NCI-H1105 treated with DMSO at 0.1 percent for 48 hours (cell line): ENCODE data around the gene MEIOC.
"Not testable (repeated sequence)": the region's sequence is repeated elsewhere in the genome, so short reads cannot be mapped to it uniquely, and the experiment has no call there.

Experiments used
- DNase-seq: peaks from one replicate; lab custom pipeline; 2025; lab: John Stamatoyannopoulos, UW

The MEIOC gene

DNA sequence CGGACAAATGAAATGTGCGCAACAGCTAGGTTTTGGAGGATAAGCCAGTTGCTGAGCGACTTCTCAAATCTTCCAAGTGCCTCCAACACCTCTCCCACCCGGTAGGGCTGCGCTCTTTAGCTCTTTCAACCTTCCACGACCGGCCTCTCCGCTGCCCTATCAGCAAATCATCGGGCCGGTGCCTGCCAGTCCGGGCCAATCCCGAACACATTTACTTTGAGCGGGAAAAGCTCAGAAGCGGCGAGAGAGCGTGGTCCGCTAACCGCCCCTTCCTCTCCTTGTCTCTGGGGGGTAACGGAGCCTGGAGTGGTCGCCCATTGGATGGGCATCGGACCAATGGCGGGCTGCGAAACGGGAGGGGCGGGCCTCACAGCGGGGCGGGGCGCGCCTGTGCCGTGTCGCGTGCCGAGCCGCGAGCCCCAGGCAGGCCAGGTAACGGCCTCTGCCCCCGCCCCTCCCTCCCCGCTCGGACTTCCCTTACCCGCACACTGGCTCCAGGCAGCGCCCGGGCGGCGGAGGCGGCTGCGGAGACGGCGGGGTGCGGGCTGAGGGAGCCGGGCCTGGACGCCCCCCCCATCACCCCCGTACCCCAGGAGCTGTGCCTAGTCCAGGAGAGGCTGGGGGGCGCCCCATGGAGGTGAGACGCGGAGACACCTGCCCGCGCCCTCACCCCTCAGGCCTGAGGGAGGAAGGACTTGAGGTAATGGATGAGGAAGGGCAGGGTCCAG, at the start of gene MEIOC:
Gene MEIOC (plus strand): TSS at position 486 of the 728 bp plus-strand sequence. CDS start 146 bp downstream, at position 632.
- DNase-seq = peak; percentile 12

DNA sequence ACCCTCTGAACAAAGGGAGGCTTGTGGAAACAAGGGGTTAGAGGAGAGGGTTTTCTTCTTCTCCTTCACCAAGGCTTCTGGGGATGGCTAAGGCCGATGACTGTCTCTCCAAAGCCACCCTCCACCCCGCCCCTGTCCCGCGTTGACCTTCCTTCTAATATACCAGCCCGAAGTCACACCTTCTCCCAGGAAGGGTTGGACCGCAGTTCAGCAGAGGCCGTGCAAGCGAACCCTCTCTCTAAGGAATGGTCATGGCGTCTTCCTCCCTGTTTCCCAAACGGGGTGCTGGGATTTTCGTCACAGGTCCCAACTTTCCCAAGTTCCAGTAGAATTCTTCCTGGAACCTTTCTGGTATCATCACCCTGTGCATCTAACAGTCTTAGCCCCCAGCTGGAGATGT, 49.6 kb upstream of the MEIOC start:
- no peak for DNase-seq

DNA sequence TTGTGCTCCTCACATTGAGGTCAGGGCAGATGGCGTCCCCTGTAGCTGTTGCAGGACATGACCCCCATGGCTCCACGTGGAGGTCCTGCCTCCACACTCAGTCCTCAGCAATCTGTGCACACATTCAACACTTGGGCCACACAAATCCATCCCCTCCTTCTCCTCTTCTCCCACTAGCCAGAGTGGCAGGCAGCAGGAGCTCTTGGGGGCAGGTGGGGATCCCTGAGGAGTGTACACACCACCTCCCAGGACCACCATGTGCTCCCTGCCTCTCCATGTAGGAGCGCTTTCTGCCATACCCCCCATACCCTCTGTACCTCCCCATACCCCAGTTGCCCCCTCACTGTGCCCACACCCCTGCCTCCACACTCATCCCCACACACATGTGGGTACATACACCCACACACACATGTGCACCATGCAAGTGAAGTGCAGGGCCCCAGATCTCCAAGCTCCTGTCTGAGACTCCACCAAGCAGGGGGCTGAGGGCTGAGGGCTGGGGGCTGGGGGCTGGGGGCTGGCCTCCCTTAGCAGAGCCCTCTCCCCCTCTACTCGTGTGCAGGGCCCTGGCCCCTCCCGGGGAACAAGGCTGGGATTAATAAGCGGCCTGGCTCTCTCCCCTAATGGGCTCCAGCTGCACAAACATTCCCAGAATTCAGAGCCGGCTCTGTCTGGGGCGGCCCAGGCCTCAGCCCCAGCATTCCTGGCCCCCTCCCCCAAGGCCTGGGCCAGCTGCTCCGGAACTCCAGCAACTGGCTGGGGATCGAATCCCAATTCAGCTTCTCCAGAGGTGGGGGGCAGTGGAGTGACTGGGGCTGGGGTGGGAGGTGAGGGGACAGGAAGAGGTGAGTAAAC, 48.2 kb upstream of the MEIOC start:
- peak; percentile 18 for DNase-seq

DNA sequence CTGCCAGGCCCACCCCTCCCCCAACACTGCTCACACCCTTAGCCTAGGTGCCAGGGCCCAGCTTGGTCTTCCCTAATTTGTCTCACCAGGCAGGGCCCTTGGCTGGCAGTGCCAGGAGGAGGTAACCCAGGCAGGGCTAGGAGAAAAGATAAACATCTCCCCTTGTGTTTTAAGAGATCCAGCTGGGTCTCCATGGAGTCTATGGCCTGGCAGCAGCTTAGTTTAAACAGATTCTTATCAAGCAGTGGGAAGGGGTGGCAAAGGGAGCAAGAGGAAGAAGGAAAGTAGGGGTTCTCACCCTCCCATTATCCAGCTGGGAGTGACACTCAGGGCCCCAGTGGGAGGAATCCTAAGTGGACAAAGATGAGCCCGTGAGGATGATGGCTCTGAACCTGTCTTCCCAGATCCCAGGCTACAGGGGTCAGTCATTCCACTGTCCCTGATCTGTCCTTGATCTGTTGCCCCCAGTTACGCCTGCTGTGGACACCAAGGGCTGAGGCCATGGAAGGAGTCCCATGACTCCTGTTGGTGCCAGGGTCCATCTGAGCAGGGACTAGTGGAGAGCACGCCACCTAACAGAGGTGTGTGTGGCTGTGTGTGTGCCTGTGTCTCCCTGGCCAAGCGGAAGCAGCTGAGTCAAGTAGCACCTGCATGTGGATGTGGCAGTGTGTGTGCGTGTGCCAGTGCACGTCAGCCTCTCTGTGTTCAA, 47.4 kb upstream of the MEIOC start:
- DNase-seq = no peak

GRCh38 chr17:44610331-44610730, 45.9 kb upstream of the MEIOC start:
- no peak for DNase-seq

DNA sequence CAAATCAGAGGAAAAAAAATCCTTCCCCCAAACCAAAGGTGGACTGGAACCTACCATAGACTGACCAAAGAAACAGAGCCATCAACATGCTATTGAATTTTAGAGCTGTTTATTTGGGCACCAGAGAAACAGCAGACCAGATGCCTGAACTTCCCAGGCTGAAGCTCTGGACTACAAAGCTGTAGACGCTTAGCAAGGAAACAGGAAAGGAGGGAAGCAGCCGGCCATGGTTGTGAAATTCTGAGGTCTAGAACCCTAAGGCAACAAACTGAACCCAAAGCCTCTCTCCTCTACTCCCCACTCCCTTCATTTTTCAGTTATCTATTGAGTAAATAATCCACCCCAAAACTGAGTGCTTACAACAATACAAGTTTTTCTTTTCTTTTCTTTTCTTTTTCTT, 45.4 kb upstream of the MEIOC start:
- no peak for DNase-seq

DNA sequence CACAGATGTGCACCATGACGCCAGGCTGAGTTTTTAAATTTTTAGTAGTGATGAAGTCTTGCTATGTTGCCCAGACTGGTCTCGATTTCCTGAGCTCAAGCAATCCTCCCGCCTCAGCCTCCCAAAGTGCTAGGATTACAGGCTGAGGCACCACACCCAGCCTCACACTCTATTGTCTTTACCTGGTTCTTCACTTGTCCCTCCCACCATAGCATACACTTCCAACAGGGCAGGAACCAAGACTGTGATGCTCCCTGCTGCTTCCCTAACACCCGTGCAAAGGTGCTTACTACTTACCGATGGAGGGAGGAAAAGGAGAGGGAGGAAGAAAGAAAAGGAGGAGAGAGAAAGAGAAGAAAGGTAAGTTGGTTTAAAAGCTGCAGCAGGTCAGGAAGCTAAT, 41.4 kb upstream of the MEIOC start:
- no peak for DNase-seq

DNA sequence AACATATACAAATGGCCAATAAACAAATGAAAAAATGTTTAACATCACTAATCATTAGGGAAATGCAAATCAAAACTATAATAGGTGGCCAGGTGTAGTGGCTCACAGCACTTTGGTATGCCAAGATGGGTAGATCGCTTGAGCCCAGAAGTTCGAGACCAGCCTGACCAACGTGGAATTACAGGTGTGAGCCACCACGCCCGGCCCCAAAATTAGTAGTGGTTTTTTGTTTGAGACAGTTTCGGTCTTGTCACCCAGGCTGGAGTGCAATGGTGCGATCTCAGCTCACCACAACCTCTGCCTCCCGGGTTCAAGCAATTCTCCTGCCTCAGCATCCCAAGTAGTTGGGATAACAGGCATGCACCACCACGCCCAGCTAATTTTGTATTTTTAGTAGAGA, 37.6 kb upstream of the MEIOC start:
- DNase-seq = not testable (repeated sequence)

GRCh38 chr17:44623070-44623725, 33.1 kb upstream of the MEIOC start:
- DNase-seq = no peak

GRCh38 chr17:44627513-44628242, 28.6 kb upstream of the MEIOC start:
- DNase-seq = no peak

DNA sequence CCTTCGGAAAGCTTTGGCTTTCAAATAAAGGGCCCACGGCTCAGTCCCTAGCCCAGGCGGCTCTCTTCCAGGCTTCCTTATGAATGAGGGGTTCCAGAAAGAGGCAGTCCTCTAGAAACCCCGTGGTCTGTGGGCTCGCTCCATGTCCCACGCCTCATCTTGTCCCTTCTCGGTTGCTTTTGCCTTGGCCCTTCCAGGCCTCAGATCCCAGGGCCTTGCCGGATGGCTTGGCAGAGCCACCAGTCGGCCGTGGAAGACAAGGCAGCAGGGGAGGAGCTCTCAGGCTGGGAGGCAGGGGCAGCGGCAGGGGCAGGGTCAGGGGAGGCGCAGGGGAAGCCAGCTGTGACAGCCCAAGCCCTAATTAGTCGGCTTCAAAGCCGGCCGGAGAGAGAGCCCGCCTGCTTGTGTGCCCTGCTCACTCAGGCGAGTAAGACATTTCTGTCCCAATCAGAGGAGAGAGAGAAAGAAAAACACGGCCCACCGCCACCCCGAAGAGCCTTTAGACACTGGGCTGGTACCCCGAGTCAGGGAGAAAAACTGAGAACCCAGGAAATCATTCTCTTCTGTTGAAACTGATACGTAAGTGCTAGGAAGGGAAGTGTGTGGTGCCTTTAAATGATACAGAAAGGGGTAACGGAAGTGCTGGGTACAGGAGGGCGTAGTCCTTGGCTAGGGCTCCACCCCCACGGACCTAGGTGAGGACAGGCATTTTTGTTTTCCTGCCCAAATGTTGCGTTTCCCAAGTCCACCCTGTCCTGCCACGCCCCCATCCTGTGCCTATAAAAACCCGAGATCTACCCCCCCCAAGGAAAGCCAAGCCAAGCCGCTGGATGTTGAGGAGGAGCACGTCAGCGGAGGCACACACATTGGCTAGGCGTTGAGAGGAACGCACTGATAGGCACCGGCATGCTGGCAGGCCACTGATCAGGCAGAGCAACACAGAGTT, 27.8 kb upstream of the MEIOC start:
- DNase-seq = no peak

- DNase-seq = no peak
Measured at GRCh38 chr17:44629314-44629713, 27.0 kb upstream of the MEIOC start.

DNA sequence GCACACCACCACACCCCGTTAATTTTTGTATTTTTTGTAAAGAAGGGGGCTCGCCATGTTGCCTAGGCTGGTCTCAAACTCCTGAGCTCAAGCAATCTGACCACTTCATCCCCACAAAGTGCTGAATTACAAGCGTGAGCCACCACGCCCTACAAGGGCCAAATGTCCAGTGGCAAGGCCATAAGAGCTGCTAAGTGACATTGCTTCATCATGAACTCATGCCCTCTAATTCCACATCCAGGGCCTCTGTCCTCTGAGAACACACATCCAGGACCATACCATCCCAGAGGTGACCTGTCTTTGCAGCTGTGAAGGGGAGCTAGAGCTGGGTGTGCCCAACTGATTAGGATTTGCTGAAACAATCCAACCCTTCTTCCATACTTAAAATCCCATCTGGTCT, 25.6 kb upstream of the MEIOC start:
- no peak for DNase-seq

GRCh38 chr17:44633998-44634397, 22.3 kb upstream of the MEIOC start:
- no peak for DNase-seq

GRCh38 chr17:44634401-44634800, 21.9 kb upstream of the MEIOC start:
- not testable (repeated sequence) for DNase-seq

- DNase-seq = peak; percentile 27
Measured at GRCh38 chr17:44636562-44636961, 19.7 kb upstream of the MEIOC start.

DNA sequence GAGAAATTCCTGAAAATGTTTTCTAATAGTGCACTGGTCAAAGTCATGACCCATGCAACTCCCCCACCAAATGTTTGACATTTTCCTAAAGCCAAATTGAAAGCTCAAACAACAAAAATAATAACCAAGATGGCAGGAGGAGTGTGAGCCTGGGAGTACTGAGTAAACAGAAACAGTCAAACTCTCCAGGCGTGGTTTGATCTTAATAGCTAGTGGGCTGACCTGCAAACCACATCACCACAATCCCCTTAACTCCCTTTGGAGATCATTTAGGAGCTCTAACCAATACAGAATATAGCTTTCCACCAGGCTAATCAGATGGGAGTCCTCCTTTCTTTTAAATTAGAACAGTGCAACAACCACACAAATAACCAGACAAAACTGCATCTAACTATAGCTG, 19.2 kb upstream of the MEIOC start:
- DNase-seq = peak; percentile 1

DNA sequence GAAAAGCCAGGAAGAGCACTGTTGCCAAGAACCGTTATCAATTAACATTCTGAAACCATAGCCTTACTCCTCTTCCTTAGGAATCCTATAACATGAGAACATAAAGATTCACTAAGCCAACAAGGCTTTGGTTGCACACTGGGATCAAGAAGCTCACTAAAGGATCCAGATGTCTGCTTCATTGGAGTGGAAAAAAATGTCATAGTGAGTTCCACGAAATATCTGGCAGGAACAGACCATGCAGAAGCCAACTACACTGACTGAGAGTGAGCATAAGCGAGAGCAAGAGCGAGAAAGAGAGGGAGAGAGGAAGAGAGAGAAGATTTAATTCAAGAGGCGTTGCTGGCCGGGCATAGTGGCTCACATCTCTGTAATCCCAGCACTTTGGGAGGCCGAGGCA, 13.4 kb upstream of the MEIOC start:
- DNase-seq = no peak

DNA sequence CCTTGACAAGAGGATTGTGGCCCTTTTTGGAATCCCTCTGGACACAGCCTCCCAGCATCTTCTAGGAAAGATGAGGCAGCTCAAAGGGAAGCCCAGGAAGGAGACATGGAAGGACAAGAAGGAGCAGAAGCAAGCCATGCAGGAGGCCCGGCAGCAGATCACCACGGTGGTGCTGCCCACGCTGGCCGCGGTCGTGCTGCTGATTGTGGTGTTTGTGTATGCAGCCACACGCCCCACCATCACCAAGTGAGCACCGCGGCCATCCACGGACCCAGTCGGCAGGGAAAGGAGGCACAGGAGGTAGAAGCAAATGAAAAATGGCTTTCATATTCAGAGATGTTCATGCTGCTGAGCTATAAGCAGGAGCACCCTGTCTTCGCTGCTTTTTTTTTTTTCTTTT, 10.9 kb upstream of the MEIOC start:
- DNase-seq = no peak

DNA sequence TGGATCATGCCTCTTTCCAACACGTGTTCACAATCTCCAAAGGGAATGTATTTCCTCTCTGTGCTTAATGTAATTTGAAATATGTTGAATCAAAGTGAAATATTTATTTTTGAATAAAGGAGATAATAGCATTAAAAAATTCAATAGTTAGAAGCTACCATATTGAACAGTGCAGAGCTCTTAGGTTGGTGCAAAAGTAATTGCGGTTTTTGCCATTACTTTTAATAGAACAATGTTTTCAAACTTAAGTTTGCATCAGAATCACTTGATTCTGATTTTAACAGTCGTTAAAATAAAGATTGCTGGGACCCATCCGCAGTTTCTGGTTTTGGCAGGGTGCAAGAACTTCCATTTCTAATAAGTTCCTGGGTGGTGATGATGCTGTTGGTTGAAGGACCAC, 10.0 kb upstream of the MEIOC start:
- no peak for DNase-seq
